Measurements from ENCODE around the gene CCDC181.

Gene CCDC181

GRCh38 chr1:169392406-169392805, 34.9 kb downstream of the CCDC181 start:
- no peak for DNase-seq

GRCh38 chr1:169390303-169390702, 37.0 kb downstream of the CCDC181 start:
- DNase-seq, result no peak

DNA sequence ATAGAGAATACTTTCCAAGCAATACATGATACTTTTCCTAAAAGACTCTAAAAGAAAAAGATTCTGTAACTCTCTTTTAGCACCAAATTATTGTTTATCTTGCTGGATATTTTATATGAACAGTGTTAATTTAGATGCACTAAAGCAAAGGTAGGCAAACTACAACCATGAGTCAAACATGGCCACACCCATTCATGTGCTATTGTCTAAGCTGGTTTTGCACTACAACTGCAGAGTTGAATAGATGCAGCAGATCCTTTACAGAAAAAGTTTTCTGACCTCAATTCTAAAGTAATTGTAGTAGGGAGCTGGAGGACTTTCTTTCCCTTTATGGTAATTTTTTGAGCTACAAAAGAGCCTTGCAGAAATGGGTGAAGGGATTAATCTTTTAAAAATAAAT, 39.9 kb downstream of the CCDC181 start:
- DNase-seq, result no peak

- no peak for DNase-seq
These were observed 43.8 kb downstream of the CCDC181 start for GRCh38 chr1:169383449-169383848.

DNA sequence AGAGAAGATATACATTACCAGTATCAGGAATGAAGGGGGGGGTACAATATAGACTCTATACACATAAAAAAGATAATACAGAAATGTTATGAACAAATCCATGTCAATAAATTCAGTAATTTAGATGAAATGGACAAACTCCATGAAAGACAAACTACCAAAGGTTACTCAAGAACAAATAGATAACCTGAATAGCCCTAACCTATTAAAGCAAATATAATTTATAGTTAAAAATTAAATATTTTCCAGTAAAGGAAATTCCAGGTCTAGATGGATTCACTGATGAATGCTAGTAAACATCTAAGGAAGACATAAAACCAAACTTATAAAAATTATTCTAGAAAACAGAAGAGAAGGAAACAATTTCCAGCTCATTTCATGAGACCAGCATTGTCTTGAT, 46.1 kb downstream of the CCDC181 start:
- no peak for DNase-seq

- no peak for DNase-seq
These were observed 55.9 kb downstream of the CCDC181 start for GRCh38 chr1:169371404-169371803.

DNA sequence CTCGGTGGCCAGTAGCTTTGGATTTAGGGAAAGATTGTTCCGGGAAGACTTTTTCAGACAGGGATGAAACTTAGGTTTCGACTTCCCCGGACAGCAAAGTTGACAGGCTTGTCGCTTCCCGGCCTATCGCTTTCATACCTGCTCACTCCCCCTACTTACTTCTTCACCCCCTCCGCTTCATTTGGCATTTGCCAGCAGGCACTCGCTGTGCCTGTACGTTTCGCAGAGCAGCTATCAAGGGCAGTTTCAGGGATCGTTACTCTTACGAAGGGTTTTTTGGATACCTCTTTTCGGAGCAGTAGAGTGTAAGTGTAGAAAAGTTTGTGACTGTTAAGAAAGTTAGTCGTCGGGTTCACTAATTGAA, 58.9 kb downstream of the CCDC181 start:
- no peak for DNase-seq

GRCh38 chr1:169367686-169368405, 59.4 kb downstream of the CCDC181 start, which contains the start of the genes BLZF1 and NME7:
TSS of gene BLZF1 (plus strand) at chr1:169368195. CDS start at chr1:169369523, 1,328 bp downstream.
TSS of gene NME7 (minus strand) at chr1:169367797. CDS start at chr1:169367710, 87 bp downstream.
- DNase-seq, result peak; percentile 98

- DNase-seq, result no peak
These were observed 60.1 kb downstream of the CCDC181 start for GRCh38 chr1:169367096-169367685.

- DNase-seq, result no peak
These were observed 62.3 kb downstream of the CCDC181 start for GRCh38 chr1:169364948-169365347.

DNA sequence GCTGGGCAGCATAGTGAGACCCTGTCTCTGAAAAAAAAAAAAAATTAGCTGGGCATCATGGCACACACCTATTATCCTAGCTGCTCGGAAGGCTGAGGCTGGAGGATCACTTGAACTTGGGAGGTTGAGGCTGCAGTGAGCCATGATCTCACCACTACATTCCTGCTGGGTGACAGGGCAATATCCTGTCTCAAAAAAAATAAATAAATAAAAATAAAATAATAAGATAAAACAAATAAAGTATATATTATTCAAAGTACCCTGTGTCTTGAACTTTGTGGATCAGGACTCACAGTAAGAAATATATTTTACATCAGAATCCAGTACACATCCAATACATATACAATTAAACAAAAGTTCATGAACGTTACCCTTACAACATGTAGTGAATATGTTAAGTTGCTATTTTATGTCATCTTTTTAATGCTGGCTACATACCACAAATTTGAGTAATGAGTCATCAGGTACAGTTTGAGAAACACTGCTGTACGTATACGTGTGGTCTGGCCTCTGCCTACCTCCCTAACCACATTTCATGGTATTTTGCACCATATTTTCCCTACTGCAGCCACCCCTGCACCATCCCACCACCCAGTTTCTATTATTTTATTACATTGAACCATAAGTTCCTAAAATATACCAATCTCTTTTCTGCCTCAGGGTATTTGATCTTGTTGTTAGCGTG, 64.1 kb downstream of the CCDC181 start:
- DNase-seq, result peak; percentile 93

GRCh38 chr1:169361281-169361680, 66.0 kb downstream of the CCDC181 start:
- peak; percentile 19 for DNase-seq

DNA sequence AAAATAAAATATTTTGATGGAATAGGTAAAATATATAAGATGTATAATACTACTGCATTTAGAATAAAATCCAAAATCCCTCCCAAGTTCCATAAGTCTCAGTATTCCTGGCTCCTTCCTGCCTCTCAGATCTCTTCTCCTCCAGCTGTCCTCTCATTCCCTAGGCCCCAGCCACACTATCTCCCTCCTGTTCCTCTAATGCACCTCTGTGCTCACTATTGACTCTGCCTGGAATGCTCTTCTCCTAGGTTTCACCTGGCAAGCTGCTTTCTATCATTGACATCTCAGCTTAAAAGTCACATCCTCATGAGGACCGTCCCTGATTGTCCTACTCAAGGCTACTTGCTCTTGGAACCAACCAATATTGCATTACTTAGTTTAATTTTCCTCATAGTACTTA, 66.9 kb downstream of the CCDC181 start:
- no peak for DNase-seq

DNA sequence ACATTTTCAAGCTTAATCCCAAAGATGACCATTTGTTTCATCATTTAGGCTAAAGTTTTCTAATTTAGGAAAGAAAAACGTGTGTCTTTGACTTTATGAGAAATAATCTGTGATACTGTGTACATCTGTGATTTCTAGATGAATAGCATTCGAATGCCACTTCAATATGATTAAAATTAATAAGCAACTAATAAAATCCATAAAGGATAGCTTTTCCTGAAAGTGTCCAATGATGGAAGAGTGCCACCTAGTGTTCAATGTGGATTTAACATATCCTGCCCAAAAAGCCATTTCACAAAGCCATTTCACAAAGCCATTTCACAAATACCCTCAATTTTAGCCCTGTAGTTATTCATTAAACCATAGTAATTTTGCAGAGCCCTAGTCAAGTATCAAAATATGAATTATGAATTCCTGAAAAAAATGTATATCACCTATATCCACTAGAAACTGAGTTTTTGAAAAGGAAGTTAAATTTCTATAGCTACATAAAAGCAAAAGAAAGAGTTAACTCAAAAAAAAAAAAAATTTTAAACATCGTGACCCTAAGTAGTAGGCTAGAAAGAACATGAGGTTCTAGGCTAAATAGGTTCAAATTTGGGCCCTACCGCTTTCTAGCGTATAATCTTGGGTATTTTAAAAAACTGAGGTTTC, 78.8 kb downstream of the CCDC181 start:
- peak; percentile 54 for DNase-seq

DNA sequence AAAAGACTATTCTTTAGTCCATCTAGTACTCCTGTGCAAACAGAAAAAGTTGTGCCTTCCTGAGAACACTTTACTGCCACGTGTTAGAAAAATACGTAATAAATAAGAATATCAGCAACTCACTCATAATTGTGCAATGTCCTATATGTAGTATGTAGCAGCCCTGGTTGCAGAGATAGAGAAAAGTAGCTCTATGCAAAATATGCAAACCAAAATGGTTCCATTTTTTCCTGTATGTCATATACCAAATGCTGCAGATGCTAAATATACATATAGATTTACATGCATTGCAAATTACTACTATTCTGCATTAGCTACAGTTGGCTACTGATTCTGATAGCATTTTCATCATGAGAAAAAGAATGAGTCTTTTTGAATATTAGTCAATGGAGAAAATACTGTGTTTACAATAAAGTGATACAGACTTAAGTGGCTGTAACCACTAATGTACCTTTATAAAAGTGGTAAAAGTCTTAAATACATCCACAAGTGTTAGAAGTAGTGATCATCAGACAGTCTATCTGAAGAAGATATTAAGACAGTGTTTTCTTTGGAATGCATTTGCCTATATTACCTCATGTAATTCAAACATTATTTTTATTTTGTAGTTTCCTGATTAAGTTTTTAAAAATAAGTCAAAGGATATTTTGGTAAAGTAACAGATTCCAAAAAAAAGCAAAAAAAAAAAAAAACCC, 79.4 kb downstream of the CCDC181 start:
- no peak for DNase-seq

- DNase-seq, result no peak
These were observed 81.2 kb downstream of the CCDC181 start for GRCh38 chr1:169346036-169346589.

GRCh38 chr1:169345511-169345910, 81.8 kb downstream of the CCDC181 start:
- DNase-seq, result no peak
